Spleen (tissue), 11 donors: ENCODE data around the gene ADGRD1. TPM values are rescaled to one million over a fixed set of nuclear protein-coding genes. Genes with fewer than 3 reads are reported as not detected.

Experiments used
- DNase-seq: peaks from one replicate; pipeline ENCODE4 v3.0.0-alpha.2; 2020
- H3K27ac ChIP-seq, 8 donors: fragments of 200-600 bp; sonication (generic) in 7 of 8; 1 replicate in 4 of 8; 2 replicates in 4 of 8; pipeline versions ENCODE4 v1.5.0 to v1.8.0; 2016 to 2021; ENCODE audit warnings: inconsistent platforms in 4 of 8, mild to moderate bottlenecking in 4 of 8, moderate library complexity in 1 of 8
- H3K27me3 ChIP-seq, 7 donors: fragments of 200-600 bp; sonication (generic) in 6 of 7; replicated peaks in 1 of 7; 1 replicate in 4 of 7; 2 replicates in 3 of 7; pipeline versions ENCODE4 v1.5.0 to v1.8.0; 2016 to 2021; ENCODE audit warnings: inconsistent platforms in 3 of 7, mild to moderate bottlenecking in 1 of 7
- H3K36me3 ChIP-seq, 6 donors: fragments of 200-600 bp; sonication (generic) in 5 of 6; 1 replicate in 4 of 6; 2 replicates in 2 of 6; pipeline versions ENCODE4 v1.5.0 to v1.8.0; 2016 to 2021; ENCODE audit warnings: inconsistent platforms in 2 of 6
- H3K4me1 ChIP-seq, 6 donors: fragments of 200-600 bp; sonication (generic) in 5 of 6; 1 replicate in 3 of 6; 2 replicates in 3 of 6; pipeline versions ENCODE4 v1.5.0 to v1.8.0; 2016 to 2021; ENCODE audit warnings: inconsistent platforms in 3 of 6
- H3K4me3 ChIP-seq, 8 donors: fragments of 200-600 bp; sonication (generic) in 7 of 8; 1 replicate in 4 of 8; 2 replicates in 4 of 8; pipeline versions ENCODE4 v1.5.0 to v1.8.0; 2016 to 2021; ENCODE audit warnings: inconsistent platforms in 4 of 8, mild to moderate bottlenecking in 4 of 8, moderate library complexity in 2 of 8
- H3K9me3 ChIP-seq, 8 donors: fragments of 200-600 bp; sonication (generic) in 7 of 8; 1 replicate in 4 of 8; 2 replicates in 4 of 8; pipeline versions ENCODE4 v1.5.0 to v1.8.0; 2016 to 2021; ENCODE audit warnings: inconsistent platforms in 4 of 8
- CTCF ChIP-seq, 11 experiments: fragments of 200-600 bp in 7 of 11; fragments of 450-650 bp in 4 of 11; sonication (generic) in 4 of 11; IDR thresholded peaks in 8 of 11; conservative IDR thresholded peaks in 3 of 11; 1 replicate in 7 of 11; 2 replicates in 4 of 11; pipeline versions ENCODE4 v1.4.0 to v1.8.0; 2016 to 2021; ENCODE audit warnings: antibody characterized with exemption in 11 of 11, inconsistent platforms in 4 of 11, mild to moderate bottlenecking in 1 of 11
- POLR2A ChIP-seq, 3 donors: fragments of 450-650 bp; IDR thresholded peaks; one replicate each; pipeline ENCODE4 v1.5.1; 2017; ENCODE audit warnings: antibody characterized with exemption in 3 of 3, mild to moderate bottlenecking in 1 of 3
- POLR2AphosphoS5 ChIP-seq, 3 donors: sonication (generic); formaldehyde crosslinking; IDR thresholded peaks; one replicate each; pipeline ENCODE4 v1.5.1; 2017; ENCODE audit warnings: antibody characterized with exemption in 3 of 3
- WGBS, 5 donors: extraction: QIAGEN DNeasy Blood & Tissue Kit in 3 of 5; methylation state at CpG; one replicate each; pipeline versions ENCODE4 v1.1.5 to v1.1.7; 2013 to 2018; 5-methylcytosine and 5-hydroxymethylcytosine counted together
- intact Hi-C: fragments of 100-400 bp; cut with DNase I; formaldehyde crosslinking; loops from one replicate; pipeline ENCODE4 v1.15.0; 2023; ENCODE audit warnings: low total_unique reads
- polyA plus RNA-seq, 3 donors: library from polyadenylated mRNA; stranded (reverse); fragments of 200-250 nt; gene quantifications; one replicate each; pipeline ENCODE4 v1.2.1, GENCODE V29; 2013
- total RNA-seq, 7 donors: library from RNA; depleted of rRNA in 3 of 7; stranded (reverse); fragments of >200 nt in 3 of 7; fragmentation: NEBNext Ultra II Directional in 4 of 7; extraction: Animal tissue kit (Norgen Biotek cat#: 25700) in 4 of 7; gene quantifications; one replicate each; pipeline versions ENCODE4 v1.1.0 to v1.2.1, GENCODE V29; 2016 to 2021
- donor health status: healthy with polysubstance abuse.
- donor health status: DM: no; HTN: no; CAD: no; lungs with moderate emphysema.
- donor health status: DM: no; HTN: no; CAD: no.
- donor health status: Bipolar disorder and iron deficiency.
- donor health status: healthy.
- donor health status: DM: no; HTN: no; CAD: no.
- donor health status: DM: yes; HTN: yes; CAD: no.

Gene ADGRD1
- total and polyA plus RNA-seq, 10 donors: 0.89 to 9.7 (median 4.8) TPM

- no peaks in the 10 kb centered on the region for H3K4me1 ChIP-seq
- DNase-seq: no peak
- H3K4me3 ChIP-seq: no peak overlapping the region
- TF ChIP-seq CTCF (IDR thresholded peaks at IDR 0.05 in 8 of 11, conservative IDR thresholded peaks at IDR 0.05 in 3 of 11) (no peak), POLR2A (IDR thresholded peaks at IDR 0.05) (no peak), POLR2AphosphoS5 (IDR thresholded peaks at IDR 0.05) (no peak)
- no peak overlapping the region for H3K27ac ChIP-seq
- no peaks in the 10 kb centered on the region for H3K9me3 ChIP-seq
- intact Hi-C loops: no loop called here
- no peaks in the 10 kb centered on the region for H3K27me3 ChIP-seq
- WGBS, 5 donors: 62 to 70% (median 66%) methylated on average over 11 of the region's 11 CpGs
- no peaks in the 10 kb centered on the region for H3K36me3 ChIP-seq
These were observed 70.3 kb downstream of the ADGRD1 start for GRCh38 chr12:131024026-131024425.

- H3K4me1 ChIP-seq: no peaks in the 10 kb centered on the region
- 76 to 87% (median 82%) methylated on average over 8 to 11 of the region's 11 CpGs for WGBS, 5 donors
- no peaks in the 10 kb centered on the region for H3K27me3 ChIP-seq
- DNase-seq: no peak
- no peak for TF ChIP-seq POLR2A (IDR thresholded peaks at IDR 0.05)
- TF ChIP-seq POLR2AphosphoS5 (IDR thresholded peaks at IDR 0.05): no peak
- TF ChIP-seq CTCF (IDR thresholded peaks at IDR 0.05 in 8 of 11, conservative IDR thresholded peaks at IDR 0.05 in 3 of 11): no peak
- H3K9me3 ChIP-seq: no peaks in the 10 kb centered on the region
- intact Hi-C loops: no loop called here
- H3K36me3 ChIP-seq: no peaks in the 10 kb centered on the region
- no peak overlapping the region for H3K4me3 ChIP-seq
- H3K27ac ChIP-seq: no peak overlapping the region
These were observed 71.0 kb downstream of the ADGRD1 start for GRCh38 chr12:131024721-131025120.

DNA sequence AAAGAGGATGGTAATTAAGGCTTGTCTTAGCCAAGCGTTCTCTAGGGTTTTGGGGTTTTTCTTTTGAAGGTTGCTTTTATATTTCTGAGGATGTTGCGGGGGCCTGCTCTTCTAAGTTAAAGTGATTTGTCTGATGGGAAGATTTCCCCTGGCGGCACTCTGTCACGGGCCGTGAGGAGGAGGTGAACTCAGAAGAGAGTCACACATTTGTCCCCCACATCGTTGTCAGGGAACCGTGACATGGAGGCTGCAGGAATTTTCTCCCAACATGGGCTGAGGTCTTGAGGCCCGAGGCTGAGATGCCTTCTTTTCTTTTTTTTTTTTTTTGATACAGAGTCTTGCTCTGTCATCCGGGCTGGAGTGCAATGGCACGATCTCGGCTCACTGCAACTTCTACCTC is 71.5 kb downstream of the ADGRD1 start:
- Histone ChIP-seq H3K27me3 (no peaks in the 10 kb centered on the region), H3K4me3 (no peak overlapping the region), H3K36me3 (no peaks in the 10 kb centered on the region), H3K4me1 (no peaks in the 10 kb centered on the region), H3K9me3 (no peaks in the 10 kb centered on the region), H3K27ac (no peak overlapping the region)
- 69 to 77% (median 73%) methylated on average over 11 of the region's 11 CpGs for WGBS, 5 donors
- no peak for DNase-seq
- no peak for TF ChIP-seq POLR2AphosphoS5 (IDR thresholded peaks at IDR 0.05)
- TF ChIP-seq CTCF (IDR thresholded peaks at IDR 0.05 in 8 of 11, conservative IDR thresholded peaks at IDR 0.05 in 3 of 11): no peak
- TF ChIP-seq POLR2A (IDR thresholded peaks at IDR 0.05): no peak
- intact Hi-C loops: no loop called here

DNA sequence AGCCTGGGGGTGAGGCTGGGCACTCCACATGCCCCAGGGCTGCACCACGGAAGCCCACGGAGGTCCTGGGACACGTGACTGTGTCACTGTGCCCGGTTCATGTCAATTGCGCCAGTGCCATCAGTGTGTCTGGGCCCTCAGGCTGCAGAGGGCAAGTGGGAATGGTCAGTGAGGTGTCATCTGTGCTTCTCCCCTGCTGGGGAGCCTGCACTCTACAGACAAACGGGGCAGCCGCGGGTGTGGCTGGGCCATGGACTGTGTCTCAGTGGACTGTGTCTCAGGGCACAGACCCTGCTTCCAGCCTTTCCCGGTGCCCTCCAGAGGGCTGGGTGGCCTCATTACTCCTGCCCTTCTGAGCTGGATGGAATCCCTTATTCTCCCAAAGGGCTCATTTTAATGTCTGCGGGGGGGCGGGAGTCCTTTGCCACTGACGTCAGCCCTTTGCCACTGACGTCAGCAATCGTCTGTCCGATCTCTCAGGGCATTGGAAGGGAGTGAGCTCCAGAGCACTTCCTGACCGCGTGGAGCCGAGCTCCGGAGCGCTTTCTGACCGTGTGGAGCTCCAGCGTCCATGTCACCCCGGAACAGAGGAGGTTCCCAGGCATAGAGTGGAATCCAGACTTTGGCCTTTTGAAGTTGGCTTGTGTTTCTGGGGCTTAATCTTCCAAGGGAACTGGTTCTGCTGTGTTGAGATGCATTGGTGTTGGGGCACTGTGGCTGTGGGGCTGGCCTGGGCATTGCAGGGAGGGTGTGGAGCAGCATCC is 72.4 kb downstream of the ADGRD1 start:
- Histone ChIP-seq H3K27me3 (peaks cover 0 to 6% (median 0%) of the 10 kb centered on the region in 7 donors), H3K4me3 (no peak overlapping the region), H3K36me3 (no peaks in the 10 kb centered on the region), H3K4me1 (no peaks in the 10 kb centered on the region), H3K27ac (no peak overlapping the region), H3K9me3 (no peaks in the 10 kb centered on the region)
- no peak for TF ChIP-seq POLR2AphosphoS5 (IDR thresholded peaks at IDR 0.05)
- TF ChIP-seq POLR2A (IDR thresholded peaks at IDR 0.05): no peak
- TF ChIP-seq CTCF (IDR thresholded peaks at IDR 0.05 in 8 of 11, conservative IDR thresholded peaks at IDR 0.05 in 3 of 11): no peak
- intact Hi-C loops: no loop called here
- 82 to 89% (median 84%) methylated on average over 18 to 23 of the region's 23 CpGs for WGBS, 5 donors
- DNase-seq: no peak
